K562 (cell line): Measurements from ENCODE around the gene CSNK1G2.

Experiments
- ARID3A ChIP-seq: IDR thresholded peaks from 2 replicates; pipeline ENCODE4 v1.6.1; 2012; ENCODE audit warnings: low read depth, low read length, improper control_type of control experiment, borderline replicate concordance
- ATF3 ChIP-seq, 2 experiments: fragments of 450-650 bp in 1 of 2; sonication (generic) in 1 of 2; formaldehyde crosslinking in 1 of 2; IDR thresholded peaks in 1 of 2; conservative IDR thresholded peaks in 1 of 2; 2 replicates each; pipeline versions ENCODE4 v1.6.1 to v1.8.1; 2016 to 2023; ENCODE audit warnings: mild to moderate bottlenecking in 2 of 2, moderate library complexity in 2 of 2, inconsistent platforms in 1 of 2, missing genetic modification reagents in 1 of 2
- FOSL1 ChIP-seq: fragments of 200-800 bp; sonication (Bioruptor generic); conservative IDR thresholded peaks from 2 replicates; pipeline ENCODE4 v1.6.1; 2016; ENCODE audit warnings: missing genetic modification characterization, missing compliant biosample characterization
- GABPA ChIP-seq: fragments of 200-800 bp; sonication (Bioruptor generic); conservative IDR thresholded peaks from 2 replicates; pipeline ENCODE4 v1.6.1; 2016; ENCODE audit warnings: low read depth, missing genetic modification characterization, missing compliant biosample characterization
- MYBL2 ChIP-seq, 2 experiments: fragments of 450-650 bp in 1 of 2; sonication (generic) in 1 of 2; formaldehyde crosslinking in 1 of 2; IDR thresholded peaks; 2 replicates each; pipeline versions ENCODE4 v1.6.1 to v1.8.1; 2017 to 2022; ENCODE audit warnings: borderline replicate concordance in 1 of 2, inconsistent platforms in 1 of 2, low read depth in 1 of 2, mild to moderate bottlenecking in 1 of 2, missing genetic modification reagents in 1 of 2, moderate library complexity in 1 of 2
- NR2C2 ChIP-seq, 2 experiments: fragments of 200-800 bp in 1 of 2; sonication (Bioruptor generic) in 1 of 2; sonication (generic) in 1 of 2; formaldehyde crosslinking in 1 of 2; IDR thresholded peaks; 2 replicates each; pipeline versions ENCODE4 v1.6.1 to v1.8.0; 2016 to 2022; ENCODE audit warnings: mild to moderate bottlenecking in 1 of 2, missing compliant biosample characterization in 1 of 2, missing genetic modification characterization in 1 of 2, missing genetic modification reagents in 1 of 2
- PHTF2 ChIP-seq: fragments of 250-450 bp; sonication (Bioruptor Pico); IDR thresholded peaks from 2 replicates; pipeline ENCODE4 v1.5.0; 2021; ENCODE audit warnings: mild to moderate bottlenecking
- RFX1 ChIP-seq: fragments of 450-650 bp; IDR thresholded peaks from 2 replicates; pipeline ENCODE4 v1.6.1; 2016; ENCODE audit warnings: mild to moderate bottlenecking, moderate library complexity
- TAF9B ChIP-seq: fragments of 450-650 bp; IDR thresholded peaks from 2 replicates; pipeline ENCODE4 v1.6.1; 2018; ENCODE audit warnings: mild to moderate bottlenecking; ENCODE audit not compliant: partially characterized antibody
- WHSC1 ChIP-seq: IDR thresholded peaks from one replicate; pipeline ENCODE4 v1.6.1; 2012; ENCODE audit warnings: low read length, control low read depth, inconsistent platforms

DNA sequence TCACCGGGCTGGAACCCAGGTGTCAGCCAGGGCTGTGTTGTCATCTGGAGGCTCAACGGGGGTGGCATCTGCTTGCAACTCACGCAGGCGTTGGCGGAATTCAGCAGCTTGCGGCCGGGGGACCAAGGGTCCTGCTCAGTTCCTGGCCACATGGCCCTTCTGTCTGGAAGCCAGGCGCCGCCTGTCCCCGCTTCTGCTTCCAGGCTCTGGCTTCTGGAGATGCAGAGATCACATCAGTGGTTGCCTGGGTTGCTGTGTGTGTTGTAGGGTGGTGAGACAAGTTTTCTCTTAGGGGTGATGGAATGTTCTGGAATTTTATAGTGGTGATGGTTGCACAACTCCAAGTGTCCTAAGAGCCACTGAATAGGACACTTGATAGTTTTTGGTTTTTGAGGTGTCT, 30.8 kb upstream of the CSNK1G2 start:
- no peak for TF ChIP-seq FOSL1 (tag)
- no peak for TF ChIP-seq WHSC1
- TF ChIP-seq GABPA (tag), result no peak
- no peak for TF ChIP-seq NR2C2 (CRISPR knock-in tag; IDR thresholded peaks at IDR 0.05)
- no peak for TF ChIP-seq NR2C2 (tag; IDR thresholded peaks at IDR 0.05)
- TF ChIP-seq TAF9B, result no peak
- TF ChIP-seq PHTF2 (CRISPR knock-in tag), result no peak
- TF ChIP-seq RFX1, result no peak
- TF ChIP-seq ARID3A, result no peak
- no peak for TF ChIP-seq MYBL2 (IDR thresholded peaks at IDR 0.05; ENCODE audit: low read depth)
- TF ChIP-seq MYBL2 (CRISPR knock-in tag; IDR thresholded peaks at IDR 0.05; ENCODE audit: borderline replicate concordance), result no peak
- no peak for TF ChIP-seq ATF3 (IDR thresholded peaks at IDR 0.05)
- no peak for TF ChIP-seq ATF3 (CRISPR knock-in tag; conservative IDR thresholded peaks at IDR 0.05)
